NK-92 (cell line): Measurements from ENCODE around the gene TRAPPC10.
"Not testable (repeated sequence)": the region's sequence is repeated elsewhere in the genome, so short reads cannot be mapped to it uniquely, and the experiment has no call there.

ENCODE experiments used
- DNase-seq: peaks from one replicate; lab custom pipeline; 2025; ENCODE audit not compliant: unreplicated experiment; lab: John Stamatoyannopoulos, UW

TRAPPC10 gene

DNA sequence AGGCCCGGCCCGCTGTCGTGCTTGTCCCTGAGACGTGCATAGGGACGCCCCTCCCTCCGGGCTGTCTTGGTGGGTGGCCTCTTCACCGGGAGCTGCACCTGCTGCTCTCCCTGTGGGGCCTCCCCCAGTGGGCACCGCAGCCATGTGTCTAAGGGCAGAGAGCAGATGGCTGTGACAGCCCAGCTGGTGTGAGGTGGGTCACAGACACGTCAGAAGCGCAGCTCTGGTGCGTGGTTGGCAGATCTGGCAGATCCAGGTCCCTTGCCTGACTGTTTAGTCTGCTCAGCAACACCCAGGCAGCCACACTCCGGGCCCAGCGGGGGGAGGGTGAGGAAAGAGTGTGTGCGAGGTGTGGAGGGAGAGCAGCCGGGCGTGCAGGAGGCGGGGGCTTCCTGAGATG, 131.3 kb downstream of the TRAPPC10 start:
- DNase-seq = not testable (repeated sequence)

DNA sequence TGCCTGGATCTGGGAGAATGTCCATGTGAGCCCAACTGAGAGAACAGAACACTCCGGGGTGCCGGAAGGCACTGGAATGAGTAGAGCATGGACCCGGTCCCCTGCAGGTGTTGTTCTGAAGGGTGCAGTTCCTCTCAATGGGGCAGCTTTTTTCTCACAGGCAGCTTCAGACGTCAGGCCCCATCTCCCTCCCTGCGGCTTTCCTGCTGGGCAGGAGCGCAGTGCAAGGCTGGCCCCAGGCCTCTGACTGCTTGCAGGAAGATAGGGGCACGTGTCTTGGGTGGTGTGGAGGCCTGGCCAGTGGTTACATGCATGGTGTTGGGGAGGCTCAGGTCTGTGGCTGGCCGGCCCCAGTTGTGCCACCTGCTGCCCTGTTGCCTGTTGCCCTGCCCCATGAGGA, 131.9 kb downstream of the TRAPPC10 start:
- DNase-seq = not testable (repeated sequence)

DNA sequence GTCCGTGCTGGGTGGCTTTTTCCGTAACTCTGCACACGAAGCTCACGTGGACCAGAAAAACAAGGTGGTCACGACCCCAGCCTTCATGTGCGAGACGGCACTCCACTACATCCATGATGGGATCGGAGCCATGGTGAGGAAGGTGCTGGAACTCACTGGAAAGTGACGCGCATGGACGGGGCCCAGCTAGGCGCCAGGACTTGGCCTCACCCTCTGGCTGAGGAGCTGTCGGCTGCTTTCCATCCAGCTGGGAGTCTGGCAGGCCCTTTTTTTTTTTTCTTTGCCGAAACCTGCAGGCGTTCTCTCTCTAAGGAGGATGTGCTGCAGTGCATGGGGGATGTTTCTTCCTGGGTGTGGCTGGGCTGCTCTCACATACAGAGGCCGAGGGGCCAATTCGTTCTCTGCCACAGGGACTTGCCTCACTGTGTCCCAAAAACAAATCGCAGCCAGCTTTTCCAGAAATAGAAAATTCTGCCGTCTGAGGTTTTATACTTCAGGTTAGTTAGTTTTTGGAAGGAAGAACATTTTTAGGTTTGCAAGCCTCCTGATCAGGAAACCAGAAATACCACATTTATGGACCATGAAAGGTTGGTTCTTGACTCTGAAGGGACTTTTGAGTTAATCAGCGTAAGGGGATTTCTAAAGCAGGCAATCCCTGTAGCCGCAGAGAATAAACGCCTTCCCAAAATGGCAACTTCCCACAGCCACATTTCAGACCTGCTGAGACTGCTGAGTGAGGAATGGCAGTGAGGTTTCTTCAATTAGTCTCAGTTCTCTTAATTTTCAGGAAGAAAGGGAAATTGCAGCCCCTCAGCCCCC, 132.9 kb downstream of the TRAPPC10 start:
- DNase-seq = not testable (repeated sequence)

DNA sequence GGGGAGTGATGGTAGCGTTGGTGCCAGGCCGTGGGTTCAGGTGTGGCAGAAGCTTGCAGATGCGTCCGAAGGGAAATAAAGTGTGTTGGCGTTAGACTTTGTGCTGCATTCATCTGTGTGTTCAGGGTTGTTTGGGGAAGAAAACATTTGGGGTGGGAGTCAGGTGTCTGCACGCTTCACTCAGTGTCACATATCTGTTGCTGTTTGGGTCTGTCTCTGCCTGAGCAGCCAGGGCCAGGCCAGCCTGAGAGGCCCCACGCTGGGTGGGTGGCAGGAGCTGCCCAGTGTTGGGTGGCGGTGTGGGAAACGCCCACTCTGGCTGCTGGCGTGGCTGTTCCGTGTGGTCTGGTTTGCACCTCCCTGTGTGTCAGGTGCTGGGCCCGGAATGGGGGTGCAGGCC, 133.5 kb downstream of the TRAPPC10 start:
- DNase-seq = not testable (repeated sequence)

DNA sequence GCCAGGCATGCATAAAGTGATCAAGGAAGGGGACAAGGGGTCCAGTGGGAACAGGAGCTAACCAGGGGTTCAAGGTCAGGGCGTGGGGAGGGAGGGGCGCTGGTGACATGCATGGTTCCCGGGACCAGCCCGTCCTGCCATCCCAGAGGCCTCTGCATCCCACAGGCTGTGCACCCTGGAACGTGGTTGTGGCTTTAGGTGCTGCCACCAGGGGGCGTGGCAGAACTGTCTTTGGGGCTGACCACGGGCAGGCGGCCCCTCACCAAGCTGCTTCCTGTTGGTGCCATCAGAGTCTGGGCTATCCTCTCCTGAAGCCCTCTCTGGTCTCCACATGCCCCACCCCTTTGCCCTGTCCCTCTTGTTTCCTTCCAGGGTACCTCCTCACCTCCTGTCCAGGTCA, 135.0 kb downstream of the TRAPPC10 start:
- DNase-seq = not testable (repeated sequence)

DNA sequence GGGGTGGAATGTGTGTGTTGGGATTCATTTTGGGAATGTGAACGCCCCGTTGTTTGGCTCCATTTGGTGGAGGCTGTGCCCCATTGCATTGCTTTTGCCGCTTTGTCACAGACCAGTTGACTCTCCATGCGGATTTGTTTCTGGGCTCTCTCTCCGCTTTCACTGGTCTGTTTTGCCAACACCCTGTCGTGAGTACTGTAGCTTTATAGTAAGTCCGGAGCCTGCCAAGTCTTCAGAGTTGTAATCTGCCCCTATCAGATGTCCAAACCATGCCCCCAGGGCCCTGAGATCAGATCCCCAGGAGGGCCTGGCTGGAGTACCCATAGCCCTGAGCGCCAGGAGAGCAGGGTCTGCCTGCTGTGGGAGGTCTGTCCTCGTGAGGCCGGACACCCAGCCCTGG, 138.1 kb downstream of the TRAPPC10 start:
- not testable (repeated sequence) for DNase-seq

DNA sequence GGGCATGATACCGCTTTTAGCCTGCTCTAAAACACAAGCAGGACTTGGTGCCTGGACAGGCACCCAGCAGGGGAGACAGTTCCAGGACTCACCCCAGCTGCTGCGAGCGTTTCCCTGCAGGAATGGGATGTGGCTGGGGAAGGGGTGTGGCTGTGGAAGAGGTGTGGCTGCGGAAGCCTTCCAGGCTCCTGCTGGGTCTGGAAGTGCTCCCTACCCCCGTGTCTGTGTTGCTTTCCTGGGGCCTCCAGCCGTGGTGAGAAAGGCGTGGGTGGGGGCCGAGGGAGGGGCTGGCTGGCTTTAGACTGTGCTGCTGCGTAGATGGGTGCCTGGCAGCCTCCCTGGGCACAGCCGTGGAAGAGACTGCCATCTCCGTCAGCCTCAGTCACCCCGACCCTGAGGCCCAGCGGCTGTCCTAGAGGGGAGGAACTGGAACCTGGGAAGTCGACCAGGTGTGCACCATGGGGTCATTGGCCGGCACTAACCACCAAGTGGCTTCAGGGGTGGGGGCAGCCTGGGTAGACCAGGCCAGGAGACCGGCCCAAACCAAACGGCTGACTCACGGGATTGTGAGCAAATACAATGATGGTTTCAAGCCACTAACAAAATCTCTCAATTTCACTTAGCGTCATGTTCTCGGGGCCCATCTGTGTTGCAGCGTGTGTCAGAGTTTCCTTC, 141.2 kb downstream of the TRAPPC10 start:
- not testable (repeated sequence) for DNase-seq

DNA sequence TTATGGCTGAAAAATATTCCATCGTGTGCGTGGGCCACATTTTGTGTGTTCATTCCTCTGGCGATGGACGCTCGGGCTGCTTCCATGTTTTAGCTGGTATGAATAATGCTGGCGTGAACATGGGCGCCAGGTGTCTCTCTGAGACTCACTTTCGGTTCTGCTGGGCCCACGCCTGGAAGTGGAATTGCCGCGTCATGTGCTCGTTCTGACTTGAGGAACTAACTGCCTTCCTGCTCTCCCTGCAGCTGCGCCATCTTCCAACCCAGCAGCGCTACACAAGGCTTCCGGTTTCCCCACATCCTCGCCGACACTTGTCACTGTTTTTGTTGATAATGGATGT, 141.8 kb downstream of the TRAPPC10 start:
- not testable (repeated sequence) for DNase-seq

DNA sequence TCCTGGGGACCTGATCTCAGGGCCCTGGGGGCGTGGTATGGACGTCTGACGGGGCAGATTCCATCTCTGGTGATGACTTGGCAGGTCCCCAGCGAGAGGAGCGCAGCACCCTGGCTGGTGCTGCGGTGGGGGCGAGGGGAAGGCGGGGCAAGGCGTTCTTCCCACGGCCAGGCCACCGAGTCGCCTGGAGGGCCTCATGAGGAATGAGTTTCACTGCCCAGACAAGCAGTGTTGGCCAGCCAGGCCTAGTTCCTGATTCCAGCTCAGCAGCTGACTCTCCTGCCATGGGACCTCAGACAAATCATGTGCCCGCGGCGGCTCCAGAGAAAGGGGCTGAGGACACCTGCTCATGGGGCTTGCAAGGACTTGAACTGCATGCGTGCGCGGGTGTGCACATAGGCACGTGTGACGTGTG, 142.7 kb downstream of the TRAPPC10 start:
- not testable (repeated sequence) for DNase-seq

DNA sequence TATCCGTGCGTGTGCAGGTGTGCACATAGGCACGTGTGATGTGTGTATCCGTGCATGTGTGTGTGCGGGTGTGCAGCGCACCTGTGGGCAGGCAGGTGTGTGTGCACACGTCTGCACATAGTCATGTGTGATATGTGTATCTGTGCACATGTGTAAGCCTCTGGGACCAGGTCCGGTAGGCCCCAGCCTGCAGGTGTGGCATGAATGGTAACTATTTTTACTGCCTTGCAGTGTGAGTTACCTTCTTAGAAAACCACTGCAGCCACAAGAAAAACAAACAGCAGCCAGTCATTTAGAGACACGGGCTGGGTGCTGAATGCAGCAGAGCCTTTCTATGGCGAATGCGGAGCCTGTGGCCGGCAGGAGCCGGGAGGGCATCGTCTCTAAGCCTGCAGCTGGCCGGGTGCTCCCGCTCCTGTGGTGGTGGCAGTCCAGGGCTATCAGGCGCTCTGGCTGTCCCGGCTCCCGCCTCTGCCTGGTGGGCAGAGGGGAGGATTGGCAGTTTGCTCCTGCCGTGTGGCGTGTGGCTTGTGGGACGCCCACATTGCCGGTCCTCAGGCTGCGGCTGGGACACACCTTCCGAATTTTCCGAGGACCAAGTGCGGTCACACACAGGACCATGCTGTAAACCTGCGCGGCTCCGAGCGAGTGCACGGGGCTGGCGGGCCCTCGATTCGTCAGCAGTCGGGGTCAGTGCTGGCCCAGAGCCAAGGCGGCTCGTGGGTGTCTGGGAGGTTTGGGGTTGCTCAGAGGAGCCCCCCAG, 143.3 kb downstream of the TRAPPC10 start:
- DNase-seq = not testable (repeated sequence)

DNA sequence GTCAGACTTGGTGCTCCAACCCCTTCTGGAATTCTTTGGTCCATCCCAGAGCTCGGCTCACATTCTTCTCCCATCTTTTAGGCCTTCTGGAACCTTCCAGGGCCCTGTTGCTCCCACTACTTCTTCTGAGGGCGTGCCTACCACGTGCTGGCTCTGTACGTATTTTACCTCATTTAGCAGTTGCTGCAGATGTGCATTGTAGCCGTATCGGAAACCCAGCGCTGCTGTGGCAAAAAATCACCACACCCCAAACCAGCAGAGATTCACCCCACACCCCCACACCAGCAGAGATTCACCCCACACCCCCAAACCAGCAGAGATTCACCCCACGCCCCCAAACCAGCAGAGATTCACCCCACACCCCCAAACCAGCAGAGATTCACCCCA, 143.9 kb downstream of the TRAPPC10 start:
- DNase-seq = not testable (repeated sequence)
